SK-MEL-5 (cell line): ENCODE measurements around the gene TMEM123. TPM values are rescaled to one million over a fixed set of nuclear protein-coding genes. Genes with fewer than 3 reads are reported as not detected.

Source experiments
- DNase-seq: peaks from one replicate; pipeline ENCODE4 v3.0.0-alpha.2; 2016; ENCODE audit warnings: low read depth, low spot score
- in situ Hi-C: cut with HindIII; loops from 2 replicates; pipeline ENCODE4 v1.10.0; 2016; ENCODE audit warnings: low sequenced_read_pairs, high pct_unique_total_duplicates, low pct_unique_long_range_greater_than_20kb
- polyA plus RNA-seq, 2 experiments: library from polyadenylated mRNA; depleted of rRNA; stranded (reverse); fragments of >200 nt; gene quantifications; 2 replicates each; pipeline ENCODE4 v1.2.3, GENCODE V29; 2015
- total RNA-seq: library from RNA; depleted of rRNA; stranded (reverse); fragments of >200 nt; shearing (Covaris generic); gene quantifications from 2 replicates; pipeline ENCODE4 v1.2.3, GENCODE V29; 2014; rRNA removed

The TMEM123 gene
- total RNA-seq = 91.2 and 99.8 TPM in 2 replicates
- 76.7 and 89.3 TPM in 2 replicates for polyA plus RNA-seq (2015; cell fraction: cytosol; rRNA removed)
- 11.0 and 12.5 TPM in 2 replicates for polyA plus RNA-seq (2015; cell fraction: nucleus; rRNA removed)

GRCh38 chr11:102452461-102453301 lies at the start of gene TMEM123:
Gene TMEM123 (minus strand): TSS chr11:102452765. CDS start chr11:102452623, 142 bp downstream.
- in situ Hi-C loops = no loop called here
- DNase-seq = peak; percentile 48

GRCh38 chr11:102500829-102501228 lies 48.3 kb upstream of the TMEM123 start:
- in situ Hi-C loops = no loop called here
- no peak for DNase-seq

- DNase-seq = no peak
- in situ Hi-C loops = no loop called here
Observed at GRCh38 chr11:102499931-102500330, 47.4 kb upstream of the TMEM123 start.

- no peak for DNase-seq
- in situ Hi-C loops = no loop called here
Observed at GRCh38 chr11:102499151-102499550, 46.6 kb upstream of the TMEM123 start.

- DNase-seq = no peak
- in situ Hi-C loops = no loop called here
Observed at GRCh38 chr11:102497061-102497460, 44.5 kb upstream of the TMEM123 start.

GRCh38 chr11:102495161-102496042 lies 42.8 kb upstream of the TMEM123 start:
- in situ Hi-C loops = no loop called here

GRCh38 chr11:102494216-102494615 lies 41.7 kb upstream of the TMEM123 start:
- in situ Hi-C loops = no loop called here

More at GRCh38 chr11:102495161-102496042, 42.8 kb upstream of the TMEM123 start:
- DNase-seq = peak; percentile 81

GRCh38 chr11:102493524-102493923 lies 41.0 kb upstream of the TMEM123 start:
- in situ Hi-C loops = no loop called here

More at GRCh38 chr11:102494216-102494615, 41.7 kb upstream of the TMEM123 start:
- DNase-seq = no peak

GRCh38 chr11:102491969-102492368 lies 39.4 kb upstream of the TMEM123 start:
- in situ Hi-C loops = no loop called here

More at GRCh38 chr11:102493524-102493923, 41.0 kb upstream of the TMEM123 start:
- no peak for DNase-seq

GRCh38 chr11:102489186-102490145 lies 36.9 kb upstream of the TMEM123 start:
- DNase-seq = no peak
- in situ Hi-C loops = no loop called here

More at GRCh38 chr11:102491969-102492368, 39.4 kb upstream of the TMEM123 start:
- DNase-seq = no peak

GRCh38 chr11:102488208-102488607 lies 35.6 kb upstream of the TMEM123 start:
- in situ Hi-C loops = no loop called here
- DNase-seq = no peak

- in situ Hi-C loops = no loop called here
- DNase-seq = no peak
Observed at GRCh38 chr11:102487214-102487613, 34.6 kb upstream of the TMEM123 start.

- DNase-seq = no peak
- in situ Hi-C loops = no loop called here
Observed at GRCh38 chr11:102486584-102486983, 34.0 kb upstream of the TMEM123 start.

GRCh38 chr11:102485095-102485722 lies 32.6 kb upstream of the TMEM123 start:
- no peak for DNase-seq
- in situ Hi-C loops = no loop called here

- in situ Hi-C loops = no loop called here
- DNase-seq = no peak
Observed at GRCh38 chr11:102482433-102482832, 29.9 kb upstream of the TMEM123 start.

- in situ Hi-C loops = no loop called here
- no peak for DNase-seq
Observed at GRCh38 chr11:102479733-102480132, 27.2 kb upstream of the TMEM123 start.
